Osteoblast (primary cell): ENCODE results near the gene LPIN1. TPM values are rescaled to one million over a fixed set of nuclear protein-coding genes. Genes with fewer than 3 reads are reported as not detected.

Experiments
- DNase-seq: peaks from one replicate; pipeline ENCODE4 v3.0.0; 2011; ENCODE audit warnings: low spot score, mixed read lengths; ENCODE audit not compliant: insufficient read length; ENCODE audit errors: missing footprints
- H2AFZ ChIP-seq: 2 replicates; pipeline ENCODE4 v1.6.0; 2011; ENCODE audit warnings: mild to moderate bottlenecking, low read length
- H3K27ac ChIP-seq: 2 replicates; pipeline ENCODE4 v1.5.1; 2011; ENCODE audit warnings: mild to moderate bottlenecking, low read depth, low read length, moderate library complexity
- H3K27me3 ChIP-seq: 2 replicates; pipeline ENCODE4 v1.6.0; 2012; ENCODE audit warnings: mild to moderate bottlenecking, control low read depth, inconsistent platforms, low read length, moderate library complexity; ENCODE audit not compliant: insufficient read depth
- H3K36me3 ChIP-seq: 2 replicates; pipeline ENCODE4 v1.5.1; 2011; ENCODE audit warnings: mild to moderate bottlenecking, low read length, control low read depth, moderate library complexity; ENCODE audit not compliant: insufficient read depth
- H3K4me1 ChIP-seq: 2 replicates; pipeline ENCODE4 v1.5.1; 2011; ENCODE audit warnings: mild to moderate bottlenecking, low read length, control low read depth, moderate library complexity; ENCODE audit not compliant: insufficient read depth
- H3K4me2 ChIP-seq: 2 replicates; pipeline ENCODE4 v1.6.0; 2011; ENCODE audit warnings: mild to moderate bottlenecking, low read length; ENCODE audit not compliant: insufficient read depth
- H3K4me3 ChIP-seq: fragments of 200-600 bp; sonication (generic); 3 replicates; pipeline ENCODE4 v1.5.1; 2012; ENCODE audit warnings: mild to moderate bottlenecking, low read length, inconsistent platforms; ENCODE audit not compliant: insufficient read depth
- H3K79me2 ChIP-seq: 2 replicates; pipeline ENCODE4 v1.6.0; 2012; ENCODE audit warnings: mild to moderate bottlenecking, low read length, control low read depth, inconsistent platforms; ENCODE audit not compliant: insufficient read depth
- H3K9me3 ChIP-seq: 2 replicates; pipeline ENCODE4 v1.5.1; 2011; ENCODE audit warnings: low read depth, low read length, control low read depth
- H4K20me1 ChIP-seq: 2 replicates; pipeline ENCODE4 v1.6.0; 2012; ENCODE audit warnings: mild to moderate bottlenecking, low read length, control low read depth; ENCODE audit not compliant: insufficient read depth
- total RNA-seq: library from RNA; depleted of rRNA; stranded (reverse); fragments of >200 nt; gene quantifications from 2 replicates; pipeline ENCODE4 v1.2.3, GENCODE V29; 2012
- TF ChIP-seq, protein P1 (sequence below): IDR thresholded peaks from 2 replicates; pipeline ENCODE4 v1.5.1; 2011; ENCODE audit warnings: mild to moderate bottlenecking, low read depth, low read length, moderate library complexity; ENCODE audit errors: extremely low read depth

The LPIN1 gene
- total RNA-seq, 1 donor: 117 TPM

DNA sequence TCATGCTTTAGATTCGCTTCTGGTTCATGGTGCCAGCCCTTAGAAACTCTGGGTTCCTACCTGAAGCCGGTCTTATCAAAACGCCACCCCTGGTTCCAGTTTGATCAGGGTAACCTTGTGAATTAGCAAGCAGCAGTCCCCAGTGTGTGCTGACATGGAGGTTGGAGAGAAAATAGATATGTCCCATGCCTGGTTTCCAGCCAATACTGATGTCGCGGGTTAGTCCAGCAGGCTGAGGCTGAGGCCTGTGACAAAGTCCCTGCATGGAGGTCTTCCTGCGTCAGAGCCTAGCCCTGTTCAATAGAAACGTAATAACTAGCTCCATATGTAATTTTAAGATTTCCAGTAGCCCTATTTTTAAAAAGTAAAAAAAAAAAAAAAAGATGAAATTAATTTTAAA, 28.2 kb downstream of the LPIN1 start:
- no peaks in the 10 kb centered on the region for H3K36me3 ChIP-seq
- no peaks in the 10 kb centered on the region for H3K9me3 ChIP-seq
- peaks cover 18% of the 10 kb centered on the region for H3K4me1 ChIP-seq
- no peak overlapping the region for H2AFZ ChIP-seq
- H3K27me3 ChIP-seq: no peaks in the 10 kb centered on the region
- no peak for DNase-seq
- no peaks in the 10 kb centered on the region for H4K20me1 ChIP-seq
- H3K27ac ChIP-seq: no peak overlapping the region
- TF ChIP-seq, protein P1, sequence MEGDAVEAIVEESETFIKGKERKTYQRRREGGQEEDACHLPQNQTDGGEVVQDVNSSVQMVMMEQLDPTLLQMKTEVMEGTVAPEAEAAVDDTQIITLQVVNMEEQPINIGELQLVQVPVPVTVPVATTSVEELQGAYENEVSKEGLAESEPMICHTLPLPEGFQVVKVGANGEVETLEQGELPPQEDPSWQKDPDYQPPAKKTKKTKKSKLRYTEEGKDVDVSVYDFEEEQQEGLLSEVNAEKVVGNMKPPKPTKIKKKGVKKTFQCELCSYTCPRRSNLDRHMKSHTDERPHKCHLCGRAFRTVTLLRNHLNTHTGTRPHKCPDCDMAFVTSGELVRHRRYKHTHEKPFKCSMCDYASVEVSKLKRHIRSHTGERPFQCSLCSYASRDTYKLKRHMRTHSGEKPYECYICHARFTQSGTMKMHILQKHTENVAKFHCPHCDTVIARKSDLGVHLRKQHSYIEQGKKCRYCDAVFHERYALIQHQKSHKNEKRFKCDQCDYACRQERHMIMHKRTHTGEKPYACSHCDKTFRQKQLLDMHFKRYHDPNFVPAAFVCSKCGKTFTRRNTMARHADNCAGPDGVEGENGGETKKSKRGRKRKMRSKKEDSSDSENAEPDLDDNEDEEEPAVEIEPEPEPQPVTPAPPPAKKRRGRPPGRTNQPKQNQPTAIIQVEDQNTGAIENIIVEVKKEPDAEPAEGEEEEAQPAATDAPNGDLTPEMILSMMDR: no peak
- no peak overlapping the region for H3K4me2 ChIP-seq
- H3K79me2 ChIP-seq: peaks cover 2% of the 10 kb centered on the region
- H3K4me3 ChIP-seq: no peak overlapping the region

DNA sequence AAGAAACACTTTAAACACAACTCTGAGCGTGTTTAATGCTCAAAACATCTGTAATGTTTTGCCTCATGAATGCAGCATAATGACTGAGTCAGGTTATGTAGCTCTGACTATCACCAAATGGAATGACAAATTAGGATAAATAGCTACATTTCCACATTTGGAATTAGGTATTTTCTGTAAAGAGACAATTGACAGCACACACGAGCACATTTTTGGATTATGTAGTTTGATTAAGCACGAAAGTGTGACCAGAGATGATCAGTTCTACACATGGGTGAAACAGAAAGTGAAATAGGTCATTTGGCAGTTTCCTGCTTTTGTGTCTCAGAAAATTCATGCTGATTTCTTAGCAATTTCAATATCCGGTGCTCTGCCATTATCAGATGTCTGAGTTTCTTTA, 29.0 kb downstream of the LPIN1 start:
- Histone ChIP-seq H3K4me3 (peak overlapping the region; percentile 53), H3K27me3 (no peaks in the 10 kb centered on the region), H4K20me1 (no peaks in the 10 kb centered on the region), H2AFZ (peak overlapping the region; percentile 72), H3K9me3 (no peaks in the 10 kb centered on the region), H3K27ac (peak overlapping the region; percentile 70), H3K79me2 (peaks cover 2% of the 10 kb centered on the region), H3K4me1 (peaks cover 18% of the 10 kb centered on the region), H3K36me3 (peaks cover 6% of the 10 kb centered on the region), H3K4me2 (peak overlapping the region; percentile 82)
- TF ChIP-seq, protein P1: no peak
- DNase-seq: peak; percentile 89

DNA sequence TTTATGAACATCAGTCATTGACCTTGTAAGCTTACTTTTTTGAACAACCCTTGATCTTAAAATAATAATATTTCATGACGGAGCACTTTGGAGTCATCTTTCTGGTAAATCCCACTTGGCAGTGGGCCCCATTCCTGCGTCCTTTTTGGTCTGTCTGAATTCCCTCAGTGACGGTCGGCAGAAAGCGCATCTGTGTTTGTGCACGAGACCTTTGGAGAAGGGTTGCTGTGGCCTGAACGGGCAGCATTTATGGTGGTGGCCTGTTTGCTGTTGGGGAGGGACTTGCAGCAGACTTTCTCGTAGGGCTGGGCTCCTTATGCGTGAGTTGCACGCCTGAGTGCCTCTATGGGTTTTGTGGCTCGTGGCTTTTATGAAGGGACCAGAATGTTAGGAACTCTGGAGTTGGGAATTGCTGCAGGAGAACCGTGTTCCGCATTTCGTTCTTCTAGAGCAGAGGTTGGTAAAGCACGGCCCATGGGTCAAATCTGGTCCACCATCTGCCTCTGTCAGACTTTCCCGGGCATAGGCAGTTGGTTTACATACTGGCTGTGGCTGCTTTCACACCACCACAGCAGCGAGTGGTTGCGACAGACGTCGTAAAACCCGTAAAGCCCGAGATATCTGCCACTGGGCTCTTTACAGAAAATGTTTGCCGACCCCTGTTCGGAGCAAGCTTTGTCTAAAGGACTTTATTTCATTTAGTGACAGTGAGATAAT, 30.8 kb downstream of the LPIN1 start:
- H3K27me3 ChIP-seq: no peaks in the 10 kb centered on the region
- no peak overlapping the region for H2AFZ ChIP-seq
- peaks cover 2% of the 10 kb centered on the region for H3K79me2 ChIP-seq
- no peak overlapping the region for H3K4me2 ChIP-seq
- TF ChIP-seq, protein P1: no peak
- DNase-seq: no peak
- H3K36me3 ChIP-seq: peaks cover 19% of the 10 kb centered on the region
- no peaks in the 10 kb centered on the region for H4K20me1 ChIP-seq
- H3K4me1 ChIP-seq: peaks cover 18% of the 10 kb centered on the region
- no peak overlapping the region for H3K27ac ChIP-seq
- no peak overlapping the region for H3K4me3 ChIP-seq
- no peaks in the 10 kb centered on the region for H3K9me3 ChIP-seq

DNA sequence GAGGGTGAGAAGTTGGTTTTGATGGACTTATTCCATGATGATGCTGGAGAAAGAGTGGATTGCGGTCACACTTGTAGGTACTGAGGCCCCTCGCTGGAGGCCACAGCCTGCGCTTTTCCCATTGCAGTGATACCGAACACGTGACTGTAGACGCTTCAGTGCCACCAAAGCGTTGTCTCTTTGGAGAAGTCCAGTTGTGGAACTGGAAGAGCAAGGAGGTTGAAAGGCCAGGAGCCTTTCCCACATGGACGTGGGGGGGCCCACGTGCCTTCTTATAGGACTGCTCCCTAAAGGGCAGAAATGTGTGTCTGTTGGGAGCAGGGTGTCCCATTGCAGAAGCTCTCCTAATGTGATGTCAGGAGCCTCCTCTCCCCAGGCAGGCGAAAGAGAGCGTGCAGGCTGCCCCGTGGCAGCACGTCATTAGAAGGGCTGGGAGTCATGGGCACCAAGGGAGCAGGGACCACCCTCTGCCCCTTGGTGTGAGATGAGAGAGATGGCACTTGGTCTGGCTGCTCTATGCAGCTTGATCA, 31.5 kb downstream of the LPIN1 start:
- H3K4me2 ChIP-seq: no peak overlapping the region
- no peak for DNase-seq
- H3K4me3 ChIP-seq: no peak overlapping the region
- H3K79me2 ChIP-seq: peaks cover 2% of the 10 kb centered on the region
- H3K27ac ChIP-seq: no peak overlapping the region
- TF ChIP-seq, protein P1: no peak
- no peak overlapping the region for H2AFZ ChIP-seq
- H3K9me3 ChIP-seq: no peaks in the 10 kb centered on the region
- H3K36me3 ChIP-seq: peaks cover 26% of the 10 kb centered on the region
- H3K27me3 ChIP-seq: no peaks in the 10 kb centered on the region
- H3K4me1 ChIP-seq: peaks cover 18% of the 10 kb centered on the region
- H4K20me1 ChIP-seq: no peaks in the 10 kb centered on the region
